ENCODE measurements around the gene CLPSL2.
"Not testable (repeated sequence)": the region's sequence is repeated elsewhere in the genome, so short reads cannot be mapped to it uniquely, and the experiment has no call there.

The CLPSL2 gene, protein sequence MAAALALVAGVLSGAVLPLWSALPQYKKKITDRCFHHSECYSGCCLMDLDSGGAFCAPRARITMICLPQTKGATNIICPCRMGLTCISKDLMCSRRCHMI

DNA sequence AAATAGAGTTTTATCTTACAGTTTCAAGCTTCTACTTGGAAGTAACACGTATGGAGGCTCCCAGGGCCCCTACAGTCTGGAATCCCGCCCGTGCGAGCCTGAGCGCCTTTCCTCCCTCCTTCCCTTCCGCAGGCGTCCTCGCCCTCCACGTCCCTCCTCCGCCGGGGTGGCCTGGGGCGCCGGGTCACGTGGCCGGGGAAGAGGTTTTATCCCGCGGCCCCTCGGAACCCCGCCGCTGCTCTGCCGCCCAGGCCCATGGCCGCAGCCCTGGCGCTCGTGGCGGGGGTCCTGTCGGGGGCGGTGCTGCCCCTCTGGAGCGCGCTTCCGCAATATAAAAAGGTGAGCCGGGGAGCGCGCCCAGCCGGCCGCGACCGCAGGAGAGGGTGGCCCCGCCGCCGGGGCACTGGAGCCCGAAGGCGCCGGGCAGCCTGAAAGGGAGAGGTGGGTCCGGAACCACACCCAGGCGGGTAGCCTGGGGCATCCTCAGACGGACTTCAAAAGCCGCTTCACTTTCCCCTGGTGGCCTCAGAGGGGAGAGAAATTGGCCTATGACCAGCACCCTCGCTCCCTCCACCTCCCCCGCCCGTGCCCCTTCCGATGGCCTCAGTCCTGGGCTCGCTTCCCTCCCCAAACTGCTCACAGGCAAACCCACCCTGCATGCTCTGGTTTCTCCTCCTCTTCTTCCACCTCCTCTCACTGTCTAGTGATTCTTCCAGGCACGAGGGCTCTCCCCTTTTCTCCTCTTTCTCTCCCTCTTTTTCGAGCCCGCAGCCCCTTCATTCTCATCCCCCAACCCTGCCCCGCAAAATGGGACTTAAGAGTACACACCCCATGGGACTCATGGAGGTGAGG, at the start of gene CLPSL2:
Gene CLPSL2, plus strand, starts transcription at position 235 of the 852 bp plus-strand sequence. Its CDS starts 21 bp downstream, at position 256.
- no peak for DNase-seq

DNA sequence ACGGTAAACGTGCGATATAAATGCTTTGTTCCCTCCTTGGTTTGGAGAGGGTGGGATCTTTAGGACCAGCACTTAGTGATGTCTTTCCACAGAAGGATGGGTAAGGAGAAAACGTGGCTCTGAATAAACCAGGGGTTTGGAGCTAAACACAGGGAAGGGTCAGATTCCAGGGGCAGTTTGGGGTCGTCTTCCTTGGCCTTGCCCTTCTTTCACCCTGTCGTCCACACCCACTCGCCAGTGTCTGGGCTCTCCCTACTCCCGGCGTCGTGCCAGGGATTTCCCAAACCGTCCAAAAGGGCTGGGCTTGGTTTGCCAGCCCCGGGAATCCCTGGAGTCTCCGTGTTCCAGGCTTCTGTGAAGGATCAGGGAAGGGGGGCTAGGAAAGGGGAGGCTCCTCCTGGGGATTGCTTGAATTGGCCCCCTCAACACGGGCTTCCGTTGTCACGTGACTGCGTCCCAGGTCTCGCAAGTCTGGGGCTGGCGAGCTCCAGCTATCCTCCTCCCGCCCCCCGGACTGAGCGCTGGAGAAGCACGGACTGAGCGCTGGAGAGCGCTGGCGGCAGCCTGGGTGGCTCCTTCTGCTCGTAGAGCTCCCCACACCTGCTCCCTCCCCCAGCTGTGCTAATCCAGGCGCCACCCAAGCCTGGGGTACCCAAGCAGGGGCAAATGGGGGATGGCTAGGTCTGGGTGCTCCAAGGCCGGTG, 49.0 kb upstream of the CLPSL2 start:
- peak in 1 of 2 experiments; percentile 34 for DNase-seq

DNA sequence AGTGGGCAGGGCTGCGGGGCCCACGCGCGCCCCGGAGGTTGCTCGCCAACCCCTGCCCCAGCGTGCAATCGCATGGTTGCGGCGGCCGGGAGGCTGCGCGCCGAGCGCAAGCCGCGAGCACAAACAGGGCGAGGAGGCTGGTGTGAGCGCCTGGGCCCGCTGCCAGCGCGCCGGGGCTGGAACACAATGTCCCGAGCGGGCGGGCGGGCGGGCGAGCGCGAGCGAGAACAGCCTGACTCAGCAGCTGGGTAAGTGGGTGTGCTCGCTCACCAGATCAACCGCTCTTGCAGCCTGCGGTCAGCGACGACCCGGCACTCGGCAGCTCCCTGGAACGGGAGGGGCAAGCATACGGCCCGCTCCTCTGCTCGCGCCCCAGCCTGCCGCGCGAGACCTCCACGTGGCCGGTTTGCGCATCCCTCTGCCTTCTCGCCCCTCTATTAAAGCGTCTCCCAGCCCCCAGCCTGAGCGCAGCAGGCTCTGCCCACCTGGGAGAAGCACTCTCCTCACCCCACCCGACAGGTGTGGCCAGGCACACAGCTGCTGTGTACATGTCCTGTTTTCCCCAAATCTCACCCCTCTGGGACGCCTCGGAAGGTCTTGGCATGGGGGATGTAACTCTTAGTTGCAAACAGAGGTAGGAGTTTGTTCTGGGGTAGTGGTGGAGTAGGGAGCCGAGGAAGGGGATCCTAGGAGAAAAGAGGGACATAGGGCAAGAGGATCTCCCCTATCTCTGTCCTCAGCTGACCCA, 48.3 kb upstream of the CLPSL2 start:
- peak; percentile 69 to 78 for DNase-seq

DNA sequence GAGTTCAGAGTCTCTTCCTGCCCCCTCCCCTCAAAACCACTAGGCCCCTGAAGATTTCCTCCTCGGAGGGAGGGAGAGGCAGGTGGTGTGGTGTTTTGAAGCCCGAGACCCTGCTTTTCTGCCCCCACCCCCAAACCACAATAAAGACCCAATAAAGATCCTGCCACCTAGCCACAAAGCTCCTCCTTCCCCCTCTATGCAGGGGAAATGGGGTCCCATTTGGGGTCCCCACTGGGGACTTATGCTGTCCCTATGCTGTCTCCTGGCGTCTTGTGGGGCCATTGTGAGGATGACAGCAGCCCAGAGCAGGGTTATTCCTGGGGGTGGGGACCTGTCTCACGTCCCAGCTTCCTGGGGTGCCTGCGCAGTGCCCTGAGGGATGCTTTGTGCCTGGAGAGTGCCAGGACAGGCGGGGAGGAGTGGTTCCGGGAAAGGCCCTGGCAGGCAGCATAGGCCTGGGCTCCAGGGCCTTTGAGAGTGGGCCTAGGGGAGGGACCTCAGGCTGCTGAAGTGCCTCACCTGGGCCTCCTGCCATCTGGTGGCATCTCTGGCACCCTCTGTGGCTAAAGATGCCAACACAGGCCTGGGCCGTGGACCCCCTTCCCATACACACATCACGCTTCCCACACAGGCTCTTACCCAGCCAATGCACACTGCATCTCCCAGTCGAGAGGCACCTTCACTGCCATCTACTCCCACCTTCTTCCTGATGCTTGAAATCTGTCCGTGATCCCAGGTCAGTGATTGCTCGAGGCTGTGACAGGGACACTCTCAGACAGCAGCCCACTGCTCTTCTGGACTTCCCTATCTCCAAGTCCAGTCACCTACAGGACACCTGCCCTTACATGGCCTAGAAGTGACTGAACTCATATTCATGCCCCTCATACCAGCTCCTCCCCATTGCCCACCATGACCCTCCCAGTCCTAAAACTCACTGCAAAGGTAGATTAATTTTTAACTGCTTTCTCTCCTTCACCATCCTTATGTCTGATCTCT, 47.4 kb upstream of the CLPSL2 start:
- peak in 1 of 2 experiments; percentile 36 for DNase-seq

DNA sequence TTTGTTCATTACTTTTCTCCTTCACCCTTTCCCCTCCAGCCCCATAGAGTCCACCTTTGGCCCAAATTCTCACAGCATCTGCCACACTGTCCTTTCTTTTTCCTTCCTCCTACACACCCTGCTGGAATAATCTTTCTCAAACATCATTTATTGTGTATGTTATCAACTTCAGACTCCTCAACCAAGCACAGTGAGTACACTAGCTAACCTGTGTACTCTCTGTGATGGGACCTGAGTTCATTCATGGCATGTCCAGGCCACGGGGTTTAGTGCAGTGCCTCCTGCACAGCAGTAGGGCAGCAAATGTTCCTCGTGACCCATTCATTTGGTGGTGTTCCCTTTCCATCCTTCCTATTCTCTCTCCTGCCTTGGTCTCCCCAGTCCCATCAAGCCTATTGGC, 46.7 kb upstream of the CLPSL2 start:
- no peak for DNase-seq

DNA sequence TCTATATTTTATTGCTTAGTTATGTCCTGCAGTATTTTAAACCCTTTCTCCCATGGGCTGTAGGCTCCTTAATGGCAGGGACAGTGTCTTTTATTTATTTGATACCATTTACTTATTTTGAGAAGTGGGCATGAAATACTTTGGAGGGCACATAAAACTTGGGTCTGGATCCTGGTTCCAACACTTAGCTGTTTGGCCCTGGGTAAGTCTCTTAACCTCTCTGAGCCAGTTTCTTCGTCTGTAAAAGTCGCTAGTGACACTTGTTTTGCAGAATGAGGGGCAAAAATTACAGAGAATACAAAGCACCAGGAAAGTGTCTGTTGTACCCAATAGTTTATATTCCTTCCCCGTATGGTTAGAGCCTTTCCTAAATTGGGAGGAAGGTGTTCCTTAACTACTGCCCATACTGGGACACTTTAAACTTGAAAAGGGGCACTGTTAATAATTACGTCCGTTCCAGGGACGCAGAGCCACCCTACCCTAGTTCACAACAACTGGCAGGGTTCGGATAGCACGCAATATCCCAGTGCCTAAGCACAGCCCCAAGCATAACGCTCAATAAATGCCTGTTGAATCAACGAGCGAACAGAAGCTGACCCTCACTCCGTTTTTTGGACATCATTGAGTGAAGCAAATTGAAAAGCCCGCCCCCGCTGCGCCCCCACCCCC, 45.5 kb upstream of the CLPSL2 start:
- DNase-seq = no peak

DNA sequence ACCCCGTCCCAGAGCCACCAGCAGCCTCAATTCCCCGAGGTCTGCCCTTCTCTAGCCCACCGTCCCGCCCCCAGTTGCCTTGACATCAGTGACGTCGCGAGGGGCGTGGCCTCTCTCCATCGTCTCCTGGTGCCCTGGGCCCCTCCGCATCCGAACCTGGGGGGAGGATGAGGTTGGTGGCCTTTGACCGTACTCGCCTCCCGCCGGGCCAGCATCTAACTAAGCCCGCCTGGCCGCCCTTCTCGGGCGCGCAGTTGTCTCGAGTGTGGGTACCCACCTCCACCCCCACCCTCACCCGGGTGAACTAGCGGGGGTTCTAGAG, 45.0 kb upstream of the CLPSL2 start:
- DNase-seq = peak; percentile 90 to 91

DNA sequence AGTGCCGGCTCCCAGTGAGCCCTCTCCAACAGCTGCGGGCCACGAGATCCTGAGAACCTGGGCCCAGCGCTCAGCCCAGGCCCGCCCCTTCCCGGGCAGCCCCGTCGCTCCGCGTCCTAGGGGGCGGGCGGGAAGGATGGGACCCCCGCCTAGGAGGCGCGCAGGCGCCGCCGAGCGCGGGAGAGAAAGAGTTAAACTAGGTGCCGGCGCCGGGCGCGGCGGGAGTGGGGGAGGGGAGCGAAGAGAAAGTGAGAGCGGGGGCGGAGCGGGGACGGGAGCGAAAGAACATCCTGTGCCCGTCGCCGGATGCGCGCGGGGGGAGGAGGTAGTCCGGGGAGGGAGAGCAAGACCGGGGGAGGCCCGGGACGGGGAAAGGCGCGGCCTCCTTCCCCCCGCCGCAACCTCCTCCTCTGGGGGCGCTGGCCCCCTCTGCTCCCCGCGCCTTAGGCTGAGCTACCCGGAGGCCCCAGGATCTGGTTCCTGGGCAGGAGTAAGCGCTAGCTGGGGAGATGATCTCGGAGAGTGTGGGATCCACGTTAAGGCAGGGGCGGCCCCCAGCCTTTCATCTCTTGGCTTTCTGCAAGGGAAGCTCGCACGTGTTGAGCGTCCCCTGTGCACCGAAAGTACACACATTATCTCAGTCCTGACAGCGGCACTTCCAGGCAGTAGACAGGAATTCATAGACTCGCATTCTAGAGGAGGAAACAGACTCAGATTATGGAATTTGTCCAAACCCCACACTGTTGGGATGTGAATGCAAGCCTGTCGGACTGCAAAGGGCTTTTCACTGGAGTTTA, 44.5 kb upstream of the CLPSL2 start:
- peak; percentile 90 for DNase-seq

DNA sequence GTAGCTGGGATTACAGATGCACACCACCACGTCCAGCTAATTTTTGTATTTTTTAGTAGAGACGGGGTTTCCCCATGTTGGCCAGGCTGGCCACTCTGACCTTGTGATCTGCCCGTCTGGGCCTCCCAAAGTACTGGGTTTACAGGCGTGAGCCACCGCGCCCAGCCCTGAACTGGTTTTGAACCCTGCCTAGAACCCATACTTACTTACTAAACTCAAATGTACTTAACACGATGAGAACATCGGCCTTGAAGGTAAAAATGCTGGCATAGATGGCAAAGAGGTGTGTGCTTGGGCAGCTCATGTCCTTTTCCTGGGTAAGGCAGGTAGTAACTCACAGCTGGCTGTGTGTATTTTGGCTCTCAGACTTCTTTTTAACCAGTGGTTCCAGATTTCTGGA, 42.8 kb upstream of the CLPSL2 start:
- DNase-seq = no peak

DNA sequence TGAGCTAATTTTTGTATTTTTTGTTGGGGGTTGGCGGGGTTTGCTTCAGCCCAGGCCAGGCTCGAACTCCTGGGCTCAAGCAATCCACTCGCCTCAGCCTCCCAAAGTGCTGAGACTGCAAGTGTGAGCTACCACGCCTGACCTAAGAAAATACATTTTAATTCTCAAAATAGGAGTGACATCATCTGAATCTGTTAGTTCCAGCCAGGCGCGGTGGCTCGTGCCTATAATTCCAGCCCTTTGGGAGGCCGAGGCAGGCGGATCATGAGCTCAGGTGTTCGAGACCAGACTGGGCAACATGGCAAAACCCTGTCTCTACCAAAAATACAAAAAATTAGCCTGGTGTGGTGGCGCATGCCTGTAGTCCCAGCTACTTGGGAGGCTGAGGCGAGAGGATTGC, 42.1 kb upstream of the CLPSL2 start:
- DNase-seq = not testable (repeated sequence)

DNA sequence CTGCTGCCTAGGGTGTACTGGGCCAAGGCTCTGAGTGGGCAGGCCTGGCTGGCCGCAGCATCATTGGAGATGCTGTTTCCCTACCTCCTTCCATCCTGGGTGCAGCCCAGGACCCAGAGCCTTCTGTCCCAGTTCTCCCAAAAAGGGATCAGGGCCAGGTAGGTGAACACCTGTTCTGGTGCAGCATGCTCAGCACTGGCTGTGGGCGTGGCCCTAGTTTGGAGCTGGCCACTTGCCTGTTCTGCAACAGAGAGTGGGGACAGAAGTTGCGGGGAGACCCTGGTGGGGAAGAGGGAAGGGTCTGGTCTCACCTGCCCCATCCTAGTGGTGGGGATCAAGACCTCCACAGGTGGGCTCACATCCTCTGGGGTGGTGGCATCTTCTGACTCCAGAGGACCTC, 40.9 kb upstream of the CLPSL2 start:
- no peak for DNase-seq

DNA sequence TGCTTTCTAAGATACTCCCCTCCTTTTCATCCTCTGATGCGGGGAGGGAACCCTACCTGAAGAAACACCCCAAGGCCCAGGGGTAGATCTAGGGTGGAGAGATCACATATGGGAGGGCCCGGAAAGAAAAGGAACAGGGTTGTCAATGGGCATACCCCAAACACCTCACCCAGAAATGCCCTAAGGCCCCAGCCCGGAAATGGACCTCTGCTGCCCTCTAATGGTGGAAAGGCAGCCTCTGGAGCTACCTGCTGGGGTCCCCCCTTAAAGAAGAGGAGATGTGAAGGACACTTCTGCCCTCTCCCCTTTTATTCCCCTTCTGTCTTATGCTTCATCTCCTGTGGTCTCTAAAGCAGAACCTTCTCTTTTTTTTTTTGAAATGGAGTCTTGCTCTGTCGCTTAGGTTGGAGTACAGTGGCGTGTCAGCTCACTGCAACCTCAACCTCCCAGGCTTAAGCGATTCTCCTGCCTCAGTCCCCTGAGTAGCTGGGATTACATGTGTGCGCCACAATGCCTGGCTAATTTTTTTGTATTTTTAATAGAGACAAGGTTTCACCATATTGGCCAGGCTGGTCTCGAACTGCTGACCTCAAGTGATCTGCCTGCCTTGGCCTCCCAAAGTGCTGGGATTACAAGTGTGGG, 40.0 kb upstream of the CLPSL2 start:
- peak; percentile 83 to 89 for DNase-seq

DNA sequence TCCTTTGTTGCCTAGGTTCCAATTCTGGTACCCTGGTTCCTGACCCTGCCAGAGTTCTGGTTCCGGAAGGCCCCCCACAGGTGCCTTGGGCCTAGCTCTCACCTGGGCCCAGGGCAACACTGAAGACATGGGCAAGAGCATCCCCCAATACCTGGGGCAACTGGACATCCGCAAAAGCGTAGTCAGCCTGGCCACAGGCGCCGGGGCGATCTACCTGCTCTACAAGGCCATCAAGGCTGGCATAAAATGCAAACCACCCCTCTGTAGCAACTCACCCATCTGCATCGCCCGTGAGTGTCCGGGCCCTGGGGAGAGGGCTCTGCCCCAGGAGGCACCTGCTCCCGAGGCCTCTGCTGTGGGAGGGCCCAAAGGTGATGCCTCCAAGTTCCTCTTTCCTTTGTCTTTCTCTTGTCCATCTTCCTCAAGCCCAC, 39.4 kb upstream of the CLPSL2 start, which contains the start of gene ARMC12:
Gene ARMC12, plus strand, starts transcription at position 51 of the 431 bp plus-strand sequence. Its CDS starts 77 bp downstream, at position 128.
- DNase-seq = no peak

DNA sequence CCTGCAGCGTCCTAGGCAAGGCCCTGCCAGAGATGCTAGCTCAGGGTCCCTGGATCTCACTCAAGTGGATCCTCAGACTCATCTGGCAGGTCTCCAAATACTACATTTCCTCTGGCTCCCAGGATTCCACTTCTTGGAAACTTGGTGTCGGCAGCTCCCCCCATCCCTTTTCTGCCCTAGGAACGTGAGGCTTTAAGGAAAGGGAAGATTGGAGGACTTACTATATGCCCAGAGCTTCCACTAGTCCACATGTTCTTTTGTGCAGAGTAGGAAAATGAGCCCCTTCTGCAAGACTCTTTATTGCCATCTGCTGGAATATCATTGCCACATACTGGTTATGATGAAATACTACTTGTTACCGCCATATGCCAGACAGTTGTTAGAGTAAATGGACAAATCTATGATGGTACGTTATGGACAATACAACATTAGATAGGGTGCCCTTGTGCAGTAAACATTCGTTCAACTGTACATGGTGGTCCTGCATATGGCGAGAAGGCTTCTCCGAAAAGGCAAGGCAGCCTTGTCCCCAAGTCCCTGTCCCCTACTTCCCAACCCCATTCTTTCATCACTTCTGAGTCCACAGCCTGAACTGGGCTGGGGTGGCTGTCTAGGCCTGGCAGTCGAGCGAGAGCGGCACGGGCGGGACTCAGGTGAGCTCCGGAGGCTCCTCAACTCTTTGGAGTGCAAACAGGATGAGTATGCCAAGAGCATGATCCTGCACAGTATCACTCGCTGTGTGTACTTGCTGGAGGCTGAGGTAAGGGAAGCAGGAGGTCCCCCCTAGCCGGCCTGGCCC, 38.8 kb upstream of the CLPSL2 start:
- no peak for DNase-seq

DNA sequence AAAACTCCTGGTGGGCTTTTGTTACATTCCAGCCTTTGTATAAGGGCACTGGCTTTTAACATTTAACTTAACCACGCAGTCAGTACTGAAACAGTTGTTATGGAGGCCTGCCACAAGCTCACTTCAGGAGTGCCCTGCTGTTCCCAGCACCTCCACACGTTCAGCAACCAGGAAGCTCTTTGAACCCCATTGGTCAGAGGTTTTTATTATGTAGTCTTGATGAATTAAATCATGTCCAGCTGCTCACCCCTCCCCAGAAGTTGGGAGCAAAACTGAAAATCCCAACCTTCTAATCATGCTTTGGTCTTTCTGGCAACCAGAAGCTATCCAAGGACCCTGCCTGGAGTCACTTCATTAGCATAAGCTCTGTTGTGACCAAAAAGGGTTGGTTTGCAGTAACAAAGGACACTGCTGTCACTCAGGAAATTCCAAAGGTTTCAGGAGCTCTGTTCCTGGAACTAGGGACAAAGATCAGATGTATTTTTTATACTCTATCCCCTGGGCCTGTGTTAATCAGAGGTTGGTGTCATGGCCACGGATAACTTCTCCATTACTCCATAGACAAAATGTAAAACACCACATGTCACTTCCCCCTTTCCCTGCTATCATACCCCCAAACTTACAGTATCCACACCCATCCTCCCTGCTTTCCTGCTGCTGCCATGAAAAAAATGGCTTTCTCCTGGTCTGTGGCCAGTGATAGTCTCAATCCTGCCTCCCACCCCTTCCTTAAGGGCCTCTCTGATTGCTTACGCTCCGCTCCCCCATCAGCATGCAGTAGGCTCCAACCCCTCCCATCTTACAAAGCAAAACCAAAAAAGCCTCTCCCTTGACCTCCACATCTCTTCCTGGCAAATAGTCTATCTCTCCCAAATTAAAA, 36.5 kb upstream of the CLPSL2 start:
- DNase-seq = no peak

DNA sequence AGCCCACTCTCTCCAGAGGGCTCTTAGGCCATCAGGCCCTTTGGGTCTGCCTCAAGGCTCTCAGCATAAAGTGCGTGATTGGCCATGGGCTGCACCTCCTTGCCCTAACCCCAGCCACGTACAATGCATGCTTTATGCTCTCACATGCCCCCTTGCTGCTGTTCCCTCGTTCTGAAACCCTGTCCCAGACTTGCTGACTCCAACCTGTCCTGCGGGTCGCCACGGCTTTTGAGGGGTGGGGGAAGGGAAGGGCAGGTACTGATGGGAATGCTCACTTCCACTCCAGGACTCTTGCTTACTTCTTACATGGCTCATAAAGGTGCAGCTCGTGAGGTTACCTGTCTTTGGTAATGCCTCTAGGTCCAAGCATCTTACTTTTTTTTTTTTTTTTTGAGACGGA, 33.6 kb upstream of the CLPSL2 start:
- no peak for DNase-seq

DNA sequence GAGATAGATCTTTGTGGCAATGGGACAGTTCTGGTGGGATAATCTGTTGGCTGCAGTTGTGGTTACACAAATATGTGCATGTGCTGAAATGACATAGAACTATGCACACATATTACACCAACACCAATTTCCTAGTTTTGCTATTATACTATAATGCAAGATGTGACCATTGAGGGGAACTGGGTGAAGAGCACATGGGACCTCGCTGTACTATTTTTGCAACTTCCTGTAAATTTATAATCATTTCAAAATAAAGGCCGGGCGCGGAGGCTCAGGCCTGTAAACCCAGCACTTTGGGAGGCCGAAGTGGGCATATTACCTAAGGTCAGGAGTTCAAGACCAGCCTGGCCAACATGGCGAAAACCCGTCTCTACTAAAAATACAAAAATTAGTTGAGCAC, 30.9 kb upstream of the CLPSL2 start:
- no peak for DNase-seq

DNA sequence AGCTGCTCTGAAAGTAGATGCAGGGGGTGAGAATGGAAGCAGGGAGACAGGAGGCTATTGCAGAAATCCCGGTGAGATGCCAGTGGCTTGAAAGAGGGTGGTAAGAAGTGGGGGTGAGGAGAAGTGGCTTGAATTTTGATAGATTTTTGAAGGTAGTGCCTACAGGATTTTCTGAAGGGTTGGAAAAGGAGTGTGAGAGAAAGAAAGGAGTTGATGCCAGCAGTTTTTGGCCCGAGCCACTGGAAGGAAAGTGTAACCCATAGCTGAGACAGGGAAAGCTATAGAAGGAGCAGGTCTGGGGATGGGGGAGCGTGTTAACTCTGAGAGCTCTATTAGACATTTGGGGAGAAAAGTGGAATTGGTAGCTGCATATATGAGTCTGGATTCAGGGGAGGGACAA, 29.9 kb upstream of the CLPSL2 start:
- DNase-seq = no peak
